GM18951 (cell line): ENCODE measurements around the gene SPATC1L.
"Not testable (repeated sequence)": the region's sequence is repeated elsewhere in the genome, so short reads cannot be mapped to it uniquely, and the experiment has no call there.

ENCODE experiments used
- POLR2A ChIP-seq: IDR thresholded peaks from 4 replicates; pipeline ENCODE4 v1.6.1; 2011; ENCODE audit warnings: mild to moderate bottlenecking; ENCODE audit not compliant: insufficient read length, insufficient read depth; ENCODE audit errors: extremely low read depth
- in situ Hi-C: fragments of 300-500 bp; cut with MboI; formaldehyde crosslinking; loops from one replicate; pipeline ENCODE4 v1.12.0; 2022; ENCODE audit warnings: low sequenced_read_pairs, mixed read lengths, inconsistent platforms; ENCODE audit not compliant: unreplicated experiment

SPATC1L gene

GRCh38 chr21:46142582-46143473, 41.4 kb downstream of the SPATC1L start:
- in situ Hi-C loops, result no loop called here
- TF ChIP-seq POLR2A, result no peak

GRCh38 chr21:46141767-46142581, 42.3 kb downstream of the SPATC1L start:
- in situ Hi-C loops, result no loop called here
- TF ChIP-seq POLR2A, result no peak

- in situ Hi-C loops, result not testable (repeated sequence)
Measured at GRCh38 chr21:46140352-46141003, 43.8 kb downstream of the SPATC1L start.

DNA sequence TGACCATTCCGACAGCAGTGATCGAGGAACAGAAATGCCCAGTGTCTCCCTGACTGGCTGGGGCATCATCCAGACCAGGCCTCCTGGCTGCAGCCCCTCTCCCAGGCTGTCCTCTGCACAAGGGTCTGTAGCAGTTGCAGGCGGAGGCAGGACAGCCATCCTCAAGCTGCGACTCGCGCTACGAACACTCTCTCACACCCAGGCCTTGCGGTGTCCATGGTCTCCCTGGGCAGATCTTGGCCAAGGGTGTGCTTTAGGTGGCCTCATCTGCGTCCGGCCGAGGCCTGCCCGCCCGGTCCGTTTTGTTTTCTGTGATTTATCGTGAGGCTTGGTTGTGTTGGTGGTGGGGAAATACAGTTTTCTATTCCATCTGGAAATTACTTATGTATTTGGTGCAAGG, 44.6 kb downstream of the SPATC1L start:
- TF ChIP-seq POLR2A, result no peak
- in situ Hi-C loops, result no loop called here

- no peak for TF ChIP-seq POLR2A
- in situ Hi-C loops, result no loop called here
Measured at GRCh38 chr21:46138383-46138970, 45.8 kb downstream of the SPATC1L start.

- in situ Hi-C loops, result no loop called here
- no peak for TF ChIP-seq POLR2A
Measured at GRCh38 chr21:46137908-46138307, 46.4 kb downstream of the SPATC1L start.

DNA sequence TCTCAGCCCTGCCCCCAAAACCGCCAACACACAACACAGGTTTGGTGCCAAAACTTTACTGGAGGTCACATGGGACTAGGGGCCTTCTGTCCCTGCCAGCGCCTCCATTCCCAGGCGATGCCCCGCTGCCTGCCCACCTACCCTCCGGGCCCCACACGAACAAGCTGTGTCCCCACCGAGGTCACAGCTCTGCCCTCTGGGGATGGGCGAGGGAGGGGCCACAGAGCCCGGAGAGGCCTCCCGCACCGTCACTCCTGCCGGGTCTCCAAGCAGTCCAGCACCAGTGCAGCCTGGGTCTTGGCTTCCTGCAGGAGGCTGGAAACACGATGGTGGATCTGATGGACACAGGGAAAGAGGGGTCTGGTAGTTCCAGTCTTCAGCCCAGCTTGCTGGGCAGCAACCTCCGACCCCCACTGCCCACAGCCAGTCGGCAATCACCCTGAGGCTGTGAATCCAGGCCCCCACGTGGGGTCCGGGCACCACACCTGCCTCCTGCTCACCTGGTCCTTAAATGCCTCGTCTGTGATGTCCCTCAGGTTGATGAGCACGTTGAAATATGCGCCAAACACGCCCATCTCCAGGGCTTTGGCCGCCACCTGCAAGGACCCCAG, 47.4 kb downstream of the SPATC1L start:
- no peak for TF ChIP-seq POLR2A
- in situ Hi-C loops, result no loop called here

GRCh38 chr21:46135782-46136395, 48.4 kb downstream of the SPATC1L start:
- in situ Hi-C loops, result no loop called here
- TF ChIP-seq POLR2A, result no peak

GRCh38 chr21:46131838-46132651, 52.2 kb downstream of the SPATC1L start:
- no peak for TF ChIP-seq POLR2A
- in situ Hi-C loops, result no loop called here

- no peak for TF ChIP-seq POLR2A
- in situ Hi-C loops, result no loop called here
Measured at GRCh38 chr21:46131588-46131837, 52.7 kb downstream of the SPATC1L start.

DNA sequence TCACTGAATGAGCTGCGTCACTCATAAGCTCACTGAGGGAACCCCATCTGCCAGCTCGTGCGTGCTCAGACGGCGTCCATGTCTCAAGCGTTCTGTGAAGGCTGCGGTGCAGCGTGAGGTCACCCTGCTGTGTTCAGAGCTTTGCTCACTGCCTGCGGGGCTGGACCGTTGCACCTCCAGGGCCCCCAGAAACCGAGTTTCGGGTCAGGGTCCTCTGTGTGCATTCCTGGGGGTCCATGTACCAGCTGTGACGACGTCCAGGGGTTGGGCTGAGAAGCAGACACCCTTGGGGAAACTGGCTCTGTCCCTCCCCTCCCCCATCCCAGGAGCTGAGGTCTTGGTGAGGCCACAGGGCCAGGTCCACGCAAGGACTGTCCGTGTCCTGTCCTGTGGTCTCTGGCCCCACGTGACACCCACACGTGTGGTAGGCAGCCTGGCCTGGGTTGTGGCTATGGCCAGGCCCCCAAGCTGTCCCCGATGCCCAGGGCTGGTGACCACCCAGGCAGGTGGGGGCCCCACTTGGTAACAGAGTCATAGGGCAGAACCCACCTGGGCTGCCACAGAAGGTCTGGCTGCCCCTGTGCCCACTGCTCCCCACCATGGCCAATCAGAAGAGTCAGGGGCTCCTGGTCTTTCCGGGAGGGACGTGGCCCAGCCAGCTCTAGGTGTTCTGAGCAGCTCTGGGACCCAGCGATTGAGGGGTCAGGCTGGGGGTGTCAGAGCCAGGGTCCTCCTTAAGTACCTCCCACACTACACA, 53.2 kb downstream of the SPATC1L start:
- in situ Hi-C loops, result no loop called here
- TF ChIP-seq POLR2A, result no peak
